Epithelial cell of prostate (primary cell): ENCODE measurements around the gene CDC20B.
"Not testable (repeated sequence)": the region's sequence is repeated elsewhere in the genome, so short reads cannot be mapped to it uniquely, and the experiment has no call there.

ENCODE experiments used
- DNase-seq: peaks from one replicate; pipeline ENCODE4 v3.0.0-alpha.2; 2011; ENCODE audit warnings: low read depth, low spot score
- H3K27ac ChIP-seq: fragments of 450-650 bp; 2 replicates; pipeline ENCODE4 v1.5.1; 2017; ENCODE audit warnings: mild to moderate bottlenecking

Gene CDC20B

DNA sequence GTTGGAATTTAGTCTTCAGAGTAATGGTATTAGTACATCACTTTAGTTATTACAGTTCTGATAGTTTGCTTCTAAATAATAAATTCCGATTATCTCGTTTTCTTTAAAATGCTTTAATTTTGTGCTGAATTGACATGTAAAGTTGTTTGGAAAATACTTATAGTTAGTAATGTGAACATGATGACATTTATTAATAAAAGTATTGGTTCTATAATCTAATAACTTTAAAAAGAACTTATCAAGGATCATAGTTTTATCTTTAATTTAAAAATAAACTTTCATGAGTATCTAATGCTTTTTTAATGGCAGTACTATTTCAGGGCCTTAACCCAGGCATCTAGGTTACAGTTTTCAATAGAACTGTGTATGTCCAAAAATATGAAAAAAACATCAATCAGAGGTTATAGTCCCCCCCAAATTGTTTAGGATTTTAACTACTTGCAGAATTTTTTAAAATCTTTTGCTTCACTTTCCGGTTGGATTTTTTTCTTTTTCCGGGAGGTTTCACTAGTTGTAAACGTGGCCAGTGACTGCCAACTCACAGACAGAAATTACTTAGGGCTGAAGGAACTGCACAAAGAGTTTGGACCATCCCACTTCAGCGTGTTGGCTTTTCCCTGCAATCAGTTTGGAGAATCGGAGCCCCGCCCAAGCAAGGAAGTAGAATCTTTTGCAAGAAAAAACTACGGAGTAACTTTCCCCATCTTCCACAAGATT, 12.3 kb downstream of the CDC20B start:
- H3K27ac ChIP-seq, result peak overlapping the region; percentile 63

DNA sequence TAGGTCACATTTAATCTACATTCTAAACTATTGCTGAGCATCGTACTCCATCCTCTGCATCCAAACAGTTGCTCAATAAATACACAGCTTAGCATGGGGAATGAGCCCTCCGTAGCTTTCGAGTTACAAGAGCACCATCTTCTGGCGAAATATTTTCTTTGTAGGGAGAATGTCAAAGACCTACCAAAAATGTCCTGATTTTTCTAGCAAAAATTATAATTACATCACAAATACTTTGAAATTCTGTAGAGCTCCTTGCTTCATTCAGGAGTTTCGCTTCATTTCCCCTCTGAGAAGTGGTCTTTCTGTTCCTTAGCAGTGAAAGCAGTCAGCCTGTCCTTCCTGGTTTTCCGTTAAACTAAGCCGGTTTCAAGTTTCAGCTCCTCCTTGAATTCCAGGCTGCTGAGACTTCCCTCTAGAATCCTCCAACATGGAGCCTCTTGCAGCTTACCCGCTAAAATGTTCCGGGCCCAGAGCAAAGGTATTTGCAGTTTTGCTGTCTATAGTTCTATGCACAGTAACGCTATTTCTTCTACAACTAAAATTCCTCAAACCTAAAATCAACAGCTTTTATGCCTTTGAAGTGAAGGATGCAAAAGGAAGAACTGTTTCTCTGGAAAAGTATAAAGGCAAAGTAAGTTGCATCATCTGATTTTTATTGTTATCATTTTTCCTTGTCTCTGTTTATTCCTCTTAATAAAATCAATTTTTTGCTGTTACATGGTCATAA, 13.0 kb downstream of the CDC20B start, which contains the start of gene GPX8:
TSS of gene GPX8 (plus strand) at position 409 of the 730 bp plus-strand sequence. CDS start at position 431, 22 bp downstream.
- peak; percentile 31 for DNase-seq
- H3K27ac ChIP-seq, result peak within 1 kb of the TSS; percentile 63

More for the DNA sequence above, 12.3 kb downstream of the CDC20B start:
- DNase-seq, result peak; percentile 36

- no peak overlapping the region for H3K27ac ChIP-seq
- DNase-seq, result no peak
Measured at GRCh38 chr5:55154873-55155272, 18.1 kb downstream of the CDC20B start.

DNA sequence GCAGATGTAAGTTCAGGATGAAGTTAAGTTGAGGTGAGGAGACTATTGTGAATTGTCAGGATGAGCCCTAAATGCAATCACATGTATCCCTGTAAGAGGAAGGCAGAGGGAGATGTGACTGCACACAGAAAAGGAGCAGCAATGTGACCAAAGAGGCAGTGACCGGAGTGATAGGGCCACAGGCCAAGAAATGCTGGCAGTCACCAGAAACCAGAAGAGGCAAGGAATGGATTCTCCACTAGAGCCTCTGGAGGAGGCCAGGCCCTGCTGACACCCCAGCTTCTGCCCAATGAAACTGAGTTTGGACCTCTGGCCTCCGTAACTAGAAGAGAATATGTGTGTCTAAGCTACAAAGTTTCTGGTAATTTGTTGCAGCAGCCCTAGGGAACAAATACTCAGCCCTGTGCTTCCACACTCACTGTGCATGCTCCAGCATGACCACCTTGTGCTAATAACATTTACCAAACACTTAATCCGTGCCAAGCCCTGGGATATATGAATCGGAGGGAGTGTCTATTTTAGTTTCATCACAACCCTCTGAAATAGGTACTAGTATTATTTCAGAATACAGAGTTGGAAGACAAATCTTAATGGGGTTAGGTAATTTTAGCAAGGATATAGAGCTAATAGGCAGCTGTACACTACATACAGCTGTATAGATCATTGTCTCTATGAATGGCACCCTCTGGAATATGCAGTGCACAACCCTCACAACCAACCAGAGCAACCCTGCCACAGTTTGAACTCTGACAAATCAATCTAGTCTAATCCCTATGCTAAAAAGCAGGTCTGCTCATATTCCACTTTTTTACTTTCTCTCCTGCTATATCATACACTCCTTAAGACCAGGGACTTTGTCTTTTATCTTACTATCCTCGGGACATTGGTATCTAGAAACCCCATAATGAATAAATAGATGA, 20.8 kb downstream of the CDC20B start:
- peak; percentile 85 for DNase-seq

GRCh38 chr5:55149308-55149795, 23.6 kb downstream of the CDC20B start:
- no peak for DNase-seq
- H3K27ac ChIP-seq, result no peak overlapping the region

More for the DNA sequence above, 20.8 kb downstream of the CDC20B start:
- H3K27ac ChIP-seq, result peak overlapping the region; percentile 35

DNA sequence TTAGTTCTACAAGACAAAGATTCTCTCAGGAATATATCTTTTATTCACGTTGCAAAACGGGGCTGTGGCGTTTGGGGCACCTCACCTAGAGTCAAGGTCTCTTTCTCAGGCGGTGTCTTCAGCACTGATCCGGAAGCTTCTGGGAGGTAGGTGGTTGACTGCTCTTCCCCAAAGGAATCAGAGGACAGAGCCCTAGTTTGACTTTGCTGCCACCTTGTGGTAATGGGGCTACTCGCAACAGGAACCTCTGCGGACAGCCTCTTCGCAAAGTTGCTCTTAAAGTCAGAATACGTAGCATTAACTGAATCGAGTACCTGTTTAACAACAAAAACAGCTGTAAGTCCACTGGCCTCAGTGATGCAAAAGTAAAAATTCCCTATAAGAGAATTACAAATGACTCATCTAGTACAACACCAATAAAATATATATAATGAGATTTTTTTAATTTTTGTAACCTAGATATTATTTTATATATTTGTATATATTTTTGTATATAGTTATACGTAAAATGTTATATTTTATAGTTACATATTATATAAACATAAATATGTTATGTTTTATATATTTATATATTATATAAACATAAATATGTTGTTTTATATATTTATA, 26.3 kb downstream of the CDC20B start:
- no peak overlapping the region for H3K27ac ChIP-seq
- no peak for DNase-seq

DNA sequence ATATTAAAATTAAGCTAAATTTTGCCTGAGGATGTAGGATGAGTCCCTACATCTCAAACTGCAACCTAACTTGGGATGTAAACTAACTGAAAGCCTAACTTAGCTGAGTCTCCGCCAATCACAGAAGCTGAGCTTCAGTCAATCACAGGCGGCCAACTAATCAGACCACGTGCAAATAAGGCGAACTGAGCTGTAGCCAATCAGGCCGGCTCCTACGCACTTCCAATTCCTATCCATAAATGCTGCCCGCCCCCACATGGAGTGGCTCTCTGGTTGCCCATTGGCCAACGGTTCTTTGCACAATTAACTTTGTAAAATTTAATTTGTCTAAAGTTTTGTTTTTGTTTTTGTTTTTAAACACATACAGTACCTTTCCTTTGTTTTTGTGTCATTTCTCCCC, 26.9 kb downstream of the CDC20B start:
- DNase-seq, result no peak
- H3K27ac ChIP-seq, result no peak overlapping the region

DNA sequence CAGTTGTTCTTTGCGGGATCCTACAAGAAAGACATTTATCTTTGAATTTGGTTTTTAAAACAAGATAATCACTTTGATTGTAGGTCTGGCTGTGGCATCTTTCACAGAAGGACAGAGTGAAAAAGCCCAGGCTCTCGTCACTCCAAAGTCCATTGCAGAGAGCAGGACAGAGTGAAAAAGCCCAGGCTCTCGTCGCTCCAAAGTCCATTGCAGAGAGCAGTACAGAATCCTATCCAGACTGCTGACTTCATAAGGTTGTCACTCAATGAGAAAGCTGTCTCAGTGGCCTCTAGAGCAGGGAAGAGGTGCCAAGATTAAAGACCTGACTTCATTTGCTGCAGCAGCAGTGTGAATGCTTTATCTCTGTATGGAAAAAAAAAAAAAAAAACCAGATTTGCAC, 29.4 kb downstream of the CDC20B start:
- H3K27ac ChIP-seq, result no peak overlapping the region
- DNase-seq, result no peak

DNA sequence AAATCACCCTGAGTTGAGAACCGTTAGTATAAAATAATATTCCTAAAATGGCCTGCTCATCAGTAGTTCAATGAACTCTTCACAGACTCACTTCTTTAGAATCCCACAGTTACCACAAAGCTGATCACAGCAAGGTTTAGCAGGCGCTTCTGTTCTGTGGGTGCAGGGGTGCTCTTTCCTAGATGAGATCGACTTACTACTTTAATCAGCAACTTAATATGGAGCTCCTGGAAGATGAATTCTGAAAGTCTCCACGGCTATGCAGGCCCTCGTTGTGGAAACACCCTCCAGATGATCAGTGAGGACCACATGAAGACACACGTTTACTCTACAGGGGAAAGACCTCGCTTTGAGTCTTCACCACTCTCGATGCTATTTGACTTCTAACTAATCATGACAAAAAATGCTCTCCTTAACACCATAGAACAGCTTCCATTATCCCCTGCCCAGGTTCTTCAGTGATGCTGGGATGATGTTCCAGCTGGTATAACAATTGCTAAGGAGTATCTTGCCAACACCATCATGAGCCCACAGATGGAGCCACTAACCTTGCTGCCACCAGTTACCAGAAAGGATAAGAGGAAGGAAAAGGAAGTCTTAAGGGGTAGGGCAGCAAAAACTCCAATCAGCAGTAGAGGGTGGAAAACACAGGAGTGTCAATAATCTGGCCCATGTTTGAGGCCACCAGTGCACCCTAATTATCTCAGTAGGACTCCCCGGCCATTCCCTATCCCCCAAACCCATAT, 30.9 kb downstream of the CDC20B start:
- DNase-seq, result no peak
- no peak overlapping the region for H3K27ac ChIP-seq

GRCh38 chr5:55140908-55141665, 31.9 kb downstream of the CDC20B start:
- no peak overlapping the region for H3K27ac ChIP-seq
- no peak for DNase-seq

GRCh38 chr5:55136521-55136920, 36.5 kb downstream of the CDC20B start:
- no peak for DNase-seq
- no peak overlapping the region for H3K27ac ChIP-seq

- no peak overlapping the region for H3K27ac ChIP-seq
- no peak for DNase-seq
Measured at GRCh38 chr5:55134053-55134722, 38.8 kb downstream of the CDC20B start.

GRCh38 chr5:55123365-55123764, 49.6 kb downstream of the CDC20B start:
- no peak for DNase-seq
- H3K27ac ChIP-seq, result no peak overlapping the region

DNA sequence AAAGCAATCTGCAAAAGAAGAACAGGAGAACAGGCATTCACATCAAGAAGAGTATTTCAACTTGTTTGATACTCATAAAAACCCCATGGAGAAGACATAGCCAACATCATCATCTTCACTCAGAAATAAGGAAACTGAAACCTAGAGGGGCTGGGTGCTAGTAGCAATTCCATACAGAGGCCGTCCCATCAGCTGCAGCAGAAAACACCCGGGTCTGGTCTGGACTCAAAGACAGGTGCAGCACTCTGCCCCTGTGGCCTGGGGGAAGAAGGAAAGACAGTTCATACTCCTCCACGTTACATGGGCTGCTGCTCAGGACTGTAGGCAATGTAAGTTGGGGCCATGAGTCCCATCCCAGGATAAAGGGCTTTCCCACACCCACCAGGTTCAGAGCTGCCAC, 58.9 kb downstream of the CDC20B start:
- no peak overlapping the region for H3K27ac ChIP-seq
- DNase-seq, result no peak

GRCh38 chr5:55113327-55113726, 59.6 kb downstream of the CDC20B start:
- no peak overlapping the region for H3K27ac ChIP-seq
- no peak for DNase-seq

DNA sequence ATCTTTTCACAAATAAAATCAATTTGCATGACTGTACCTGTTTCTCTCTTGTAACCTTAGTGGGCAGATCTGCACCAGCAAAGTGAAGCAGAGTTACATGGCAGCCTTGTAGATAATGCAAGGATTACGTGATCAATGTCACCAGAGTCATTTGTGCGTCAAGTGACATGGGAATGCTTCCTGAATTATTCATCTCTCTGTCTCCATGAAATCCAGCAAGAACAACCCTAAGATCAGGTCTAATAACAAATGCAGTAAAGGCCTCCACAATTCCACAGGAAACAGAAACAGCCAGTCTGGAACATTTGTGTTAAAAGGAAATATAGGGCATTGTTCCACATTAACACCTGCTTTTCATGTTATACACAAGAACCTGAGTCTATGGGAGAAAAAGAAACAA, 62.8 kb downstream of the CDC20B start:
- no peak overlapping the region for H3K27ac ChIP-seq
- DNase-seq, result no peak

- no peak overlapping the region for H3K27ac ChIP-seq
- DNase-seq, result no peak
Measured at GRCh38 chr5:55108661-55109060, 64.3 kb downstream of the CDC20B start.

GRCh38 chr5:55105976-55106375, 67.0 kb downstream of the CDC20B start:
- not testable (repeated sequence) for H3K27ac ChIP-seq

More at GRCh38 chr5:55105976-55106375, 67.0 kb downstream of the CDC20B start:
- not testable (repeated sequence) for DNase-seq
